ENCODE results near the gene PRDM5. TPM values are rescaled to one million over a fixed set of nuclear protein-coding genes. Genes with fewer than 3 reads are reported as not detected.

PRDM5 gene
- polyA plus RNA-seq, 1 donor (not counting 4 experiments of a cell fraction or from before 2014, with no cell fraction given), result 3.6 TPM

GRCh38 chr4:120824946-120825345 is 97.6 kb downstream of the PRDM5 start:
- no peak for TF ChIP-seq CTCF (optimal IDR thresholded peaks at IDR 0.05 in 1 of 3, IDR thresholded peaks at IDR 0.05 in 1 of 3, conservative IDR thresholded peaks at IDR 0.05 in 1 of 3; ENCODE audit: extremely low read depth in 1 of 3, insufficient read depth in 2 of 3, low read length in 3 of 3)
- no peak for TF ChIP-seq EZH2 (IDR thresholded peaks at IDR 0.05; ENCODE audit: low read length)
- DNase-seq (ENCODE audit: low read depth, low spot score) (no peak), FAIRE-seq (no peak)
- no peaks in the 10 kb centered on the region for H3K9me3 ChIP-seq (ENCODE audit: control insufficient read depth, low read depth, low read length)
- H4K20me1 ChIP-seq (ENCODE audit: control insufficient read depth, extremely low read depth, insufficient read depth, low read length), result no peaks in the 10 kb centered on the region
- H3K9me1 ChIP-seq (ENCODE audit: control insufficient read depth, extremely low read depth, insufficient read depth, low read length), result no peaks in the 10 kb centered on the region
- no peak overlapping the region for H3K4me3 ChIP-seq (ENCODE audit: control insufficient read depth in 2 of 3, extremely low read depth in 1 of 3, insufficient read depth in 2 of 3, low read depth in 1 of 3, low read length in 3 of 3)
- dilution Hi-C loops (cut with MboI; ENCODE audit: extremely low pct_ligation_motif_present, low sequenced_read_pairs), result no loop called here
- H3K79me2 ChIP-seq (ENCODE audit: control insufficient read depth, insufficient read depth, low read length), result no peaks in the 10 kb centered on the region
- no peaks in the 10 kb centered on the region for H3K4me1 ChIP-seq (ENCODE audit: control insufficient read depth, extremely low read depth, insufficient read depth, low read length)
- no peak overlapping the region for H3K27ac ChIP-seq (ENCODE audit: control insufficient read depth, insufficient read depth, low read length)
- no peaks in the 10 kb centered on the region for H3K27me3 ChIP-seq (ENCODE audit: control insufficient read depth, extremely low read depth, insufficient read depth, low read length)
- no peak overlapping the region for H2AFZ ChIP-seq (ENCODE audit: control insufficient read depth, low read length)
- no peak overlapping the region for H3K4me2 ChIP-seq (ENCODE audit: control insufficient read depth, extremely low read depth, insufficient read depth, low read depth, low read length)
- H3K9ac ChIP-seq (ENCODE audit: control insufficient read depth, extremely low read depth, insufficient read depth, low read length), result no peak overlapping the region
- H3K36me3 ChIP-seq (ENCODE audit: control insufficient read depth in 2 of 2, extremely low read depth in 1 of 2, insufficient read depth in 2 of 2, low read length in 2 of 2), result no peaks in the 10 kb centered on the region

- no peak for TF ChIP-seq CTCF (optimal IDR thresholded peaks at IDR 0.05 in 1 of 3, IDR thresholded peaks at IDR 0.05 in 1 of 3, conservative IDR thresholded peaks at IDR 0.05 in 1 of 3; ENCODE audit: extremely low read depth in 1 of 3, insufficient read depth in 2 of 3, low read length in 3 of 3)
- DNase-seq (ENCODE audit: low read depth, low spot score), result no peak
- FAIRE-seq, result no peak
- H3K9me1 ChIP-seq (ENCODE audit: control insufficient read depth, extremely low read depth, insufficient read depth, low read length), result no peaks in the 10 kb centered on the region
- H3K27ac ChIP-seq (ENCODE audit: control insufficient read depth, insufficient read depth, low read length), result no peak overlapping the region
- H3K27me3 ChIP-seq (ENCODE audit: control insufficient read depth, extremely low read depth, insufficient read depth, low read length), result no peaks in the 10 kb centered on the region
- no peak overlapping the region for H3K9ac ChIP-seq (ENCODE audit: control insufficient read depth, extremely low read depth, insufficient read depth, low read length)
- no peaks in the 10 kb centered on the region for H3K79me2 ChIP-seq (ENCODE audit: control insufficient read depth, insufficient read depth, low read length)
- no peaks in the 10 kb centered on the region for H3K36me3 ChIP-seq (ENCODE audit: control insufficient read depth in 2 of 2, extremely low read depth in 1 of 2, insufficient read depth in 2 of 2, low read length in 2 of 2)
- no peak overlapping the region for H2AFZ ChIP-seq (ENCODE audit: control insufficient read depth, low read length)
- no peaks in the 10 kb centered on the region for H4K20me1 ChIP-seq (ENCODE audit: control insufficient read depth, extremely low read depth, insufficient read depth, low read length)
- H3K4me3 ChIP-seq (ENCODE audit: control insufficient read depth in 2 of 3, extremely low read depth in 1 of 3, insufficient read depth in 2 of 3, low read depth in 1 of 3, low read length in 3 of 3), result no peak overlapping the region
- dilution Hi-C loops (cut with MboI; ENCODE audit: extremely low pct_ligation_motif_present, low sequenced_read_pairs), result no loop called here
- H3K4me2 ChIP-seq (ENCODE audit: control insufficient read depth, extremely low read depth, insufficient read depth, low read depth, low read length), result no peak overlapping the region
- H3K9me3 ChIP-seq (ENCODE audit: control insufficient read depth, low read depth, low read length), result no peaks in the 10 kb centered on the region
- H3K4me1 ChIP-seq (ENCODE audit: control insufficient read depth, extremely low read depth, insufficient read depth, low read length), result no peaks in the 10 kb centered on the region
Measured at GRCh38 chr4:120821977-120822376, 100.5 kb downstream of the PRDM5 start.

All from keratinocyte (primary cell).